Thoracic aorta endothelial cell (primary cell): ENCODE measurements around the gene FGF10. TPM values are rescaled to one million over a fixed set of nuclear protein-coding genes. Genes with fewer than 3 reads are reported as not detected.

Experiments used
- total RNA-seq: library from RNA; depleted of rRNA; stranded (reverse); fragments of >200 nt; gene quantifications from 2 replicates; pipeline ENCODE4 v1.2.3, GENCODE V29; 2012

Gene FGF10
- not detected in 2 replicates for total RNA-seq

GRCh38 chr5:44389090-44389822 is at the start of gene FGF10:
FGF10 (minus strand) TSS chr5:44389420; CDS start chr5:44388682, 738 bp downstream.

